Right lung (tissue), 5 donors: ENCODE results near the gene HEG1. TPM values are rescaled to one million over a fixed set of nuclear protein-coding genes. Genes with fewer than 3 reads are reported as not detected.

Experiments
- DNase-seq, 2 donors: peaks; one replicate each; pipeline ENCODE4 v3.0.0-alpha.2; 2013
- polyA plus RNA-seq, 5 donors: library from polyadenylated mRNA; unstranded; fragments of 120-200 nt; gene quantifications; one replicate each; pipeline versions ENCODE4 v1.2.1 to v1.2.3, GENCODE V29; 2013; ENCODE audit warnings: inconsistent platforms in 1 of 5, low replicate concordance in 1 of 5; ENCODE audit not compliant: insufficient read length in 5 of 5, insufficient read depth in 1 of 5

The HEG1 gene
- polyA plus RNA-seq, 5 donors, result 37.9 to 56.3 (median 48.4) TPM

DNA sequence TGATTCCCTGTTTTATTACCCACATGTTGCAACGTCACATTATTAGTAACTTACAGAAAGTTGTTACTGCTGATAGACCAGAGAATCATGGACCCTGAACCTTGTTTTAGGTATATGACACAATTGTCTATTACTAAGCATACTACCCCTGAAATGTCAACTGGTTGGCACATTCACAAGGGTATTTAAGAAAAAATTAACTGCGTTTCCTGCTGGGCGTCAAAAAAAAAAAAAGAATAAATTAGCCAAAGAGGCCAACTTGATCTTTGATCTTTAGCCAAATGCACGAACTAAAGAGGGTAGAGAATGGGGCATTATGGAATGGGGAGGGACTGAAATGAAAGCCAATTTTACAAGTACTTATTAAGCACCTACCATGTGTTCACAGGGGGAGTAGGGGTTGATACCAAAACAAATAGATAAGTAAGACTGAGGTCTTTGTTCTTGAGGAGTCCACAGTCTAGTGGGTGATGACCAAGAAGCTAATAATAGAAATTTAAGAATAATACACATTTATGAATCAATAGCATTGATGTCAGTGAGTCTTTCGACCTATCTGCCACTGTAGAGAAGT, 103.4 kb downstream of the HEG1 start:
- DNase-seq, result peak in 1 of 2 donors; percentile 8

DNA sequence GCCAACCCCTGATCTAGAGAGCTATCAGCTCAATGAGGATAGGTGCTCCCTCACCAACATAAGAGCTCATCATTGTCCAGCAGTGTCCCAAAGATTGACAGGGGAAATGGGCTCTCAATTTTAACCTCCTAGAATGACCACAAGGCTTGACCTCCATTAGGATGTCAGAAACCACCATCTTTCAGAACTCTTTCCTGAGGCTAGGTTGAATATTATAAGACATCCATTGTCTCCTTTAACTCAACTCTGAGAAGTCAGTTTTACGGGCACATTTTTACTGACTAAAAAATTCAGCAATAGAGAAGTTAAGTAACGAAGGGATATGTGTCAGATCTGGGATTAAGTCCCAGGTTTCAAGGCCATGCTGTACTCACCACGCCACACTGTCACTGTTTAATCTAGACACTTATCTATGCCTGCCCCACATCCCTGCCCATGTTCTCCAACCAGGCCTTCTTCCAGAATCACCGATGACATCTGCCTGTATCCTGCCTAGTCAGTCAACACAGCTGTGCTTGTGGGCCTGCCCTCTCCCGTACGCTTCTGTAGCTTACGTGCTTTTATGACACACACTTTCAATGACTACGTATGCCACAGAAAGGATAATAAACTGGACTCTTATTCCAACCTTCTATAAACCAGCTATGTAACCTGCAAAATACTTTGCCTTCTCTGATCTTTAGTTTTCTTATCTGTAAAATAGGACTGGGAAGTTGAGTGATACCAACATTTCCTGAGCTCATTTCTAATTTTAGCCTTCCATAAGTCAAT, 104.1 kb downstream of the HEG1 start:
- no peak for DNase-seq

DNA sequence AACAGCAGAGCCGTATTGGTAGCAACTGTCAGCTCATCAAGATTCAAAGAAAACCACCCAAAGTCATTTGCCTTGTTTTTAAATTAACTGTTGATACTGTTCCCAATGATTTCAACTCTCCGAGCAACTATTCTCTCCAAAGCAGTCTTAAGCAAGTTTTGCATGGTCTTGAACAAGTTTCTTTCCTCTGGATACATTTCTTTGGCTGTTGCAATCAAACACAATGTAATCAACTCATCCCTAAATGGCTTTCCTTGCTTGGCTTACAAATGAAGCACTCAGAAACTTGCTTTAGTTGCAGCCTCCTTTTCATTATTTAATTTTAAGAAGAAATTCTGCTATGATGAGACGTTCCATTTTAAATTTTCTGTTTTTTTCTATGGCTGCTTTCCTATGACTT, 105.8 kb downstream of the HEG1 start:
- DNase-seq, result no peak

DNA sequence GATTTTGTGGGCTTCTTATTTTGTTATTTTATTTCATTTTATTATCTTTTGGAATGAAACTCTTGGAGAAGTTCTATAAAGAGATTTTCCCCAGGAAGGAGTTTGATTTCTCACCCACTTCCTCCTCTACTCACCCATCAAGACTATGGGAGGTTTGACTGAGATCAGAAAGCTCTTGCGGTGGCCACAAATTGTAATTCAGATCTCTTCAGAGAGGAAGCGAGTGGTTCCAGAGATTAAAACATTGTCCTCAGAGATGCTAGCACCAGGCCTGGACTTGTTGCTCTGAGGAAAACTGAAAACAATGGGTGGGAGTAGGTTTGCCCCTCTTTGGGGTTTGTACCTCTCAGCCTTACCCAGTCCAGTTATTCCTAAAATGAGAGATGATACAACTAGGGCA, 113.2 kb downstream of the HEG1 start:
- DNase-seq, result no peak

DNA sequence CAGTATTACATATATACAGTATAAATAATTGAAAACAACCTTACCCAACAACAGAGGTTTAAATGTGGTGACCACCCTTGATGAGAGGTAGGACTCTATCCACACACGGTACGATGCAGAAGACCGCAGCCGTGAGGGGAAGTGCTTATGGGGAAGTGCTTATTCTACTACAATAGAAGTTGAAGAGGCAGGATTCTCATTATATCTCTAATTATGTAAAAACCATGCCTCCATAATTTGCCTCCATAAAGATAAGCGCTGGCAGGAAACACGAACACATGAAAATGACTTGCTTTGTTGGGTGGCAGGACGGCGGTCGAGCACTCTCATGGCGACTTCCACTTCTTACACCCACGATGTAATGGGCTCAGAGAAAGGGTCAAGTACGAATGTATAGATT, 114.0 kb downstream of the HEG1 start:
- DNase-seq, result no peak

DNA sequence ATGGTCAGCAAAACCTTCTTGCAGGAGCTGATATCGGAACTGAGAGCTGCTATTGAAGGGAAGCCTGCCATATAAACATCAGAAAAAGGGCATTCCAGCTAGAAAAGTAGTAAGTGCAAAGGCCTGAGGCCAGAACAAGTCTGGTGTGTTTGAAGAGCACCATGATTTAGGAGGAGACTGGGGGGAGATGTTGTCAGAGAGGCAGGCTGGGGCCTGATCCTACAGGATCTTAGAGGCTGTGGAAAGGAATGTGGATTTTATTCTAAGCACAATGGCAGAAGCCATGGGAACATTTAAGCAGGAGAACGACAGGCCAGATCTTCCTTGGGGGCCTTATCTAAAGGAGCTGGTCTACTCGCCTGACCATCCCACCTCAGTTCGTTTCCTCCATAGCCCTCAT, 116.1 kb downstream of the HEG1 start:
- no peak for DNase-seq

DNA sequence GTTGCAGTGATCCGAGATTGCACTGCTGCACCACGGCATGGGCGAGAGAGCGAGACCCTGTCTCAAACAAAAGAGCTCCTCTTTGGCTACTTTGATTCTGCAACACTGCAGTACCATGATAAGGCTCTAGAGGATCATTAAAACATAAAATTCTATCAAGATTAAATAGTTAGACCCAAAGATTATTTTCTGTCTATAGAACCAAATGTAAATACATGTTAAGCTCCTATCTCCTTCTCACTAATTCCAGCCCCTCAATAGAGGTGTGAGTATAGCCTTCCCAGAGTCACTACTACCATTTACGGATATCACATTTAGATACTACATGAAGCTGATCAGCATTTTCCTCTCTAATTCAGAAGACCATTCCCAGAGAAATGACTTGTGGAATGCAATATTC, 116.9 kb downstream of the HEG1 start:
- no peak for DNase-seq

DNA sequence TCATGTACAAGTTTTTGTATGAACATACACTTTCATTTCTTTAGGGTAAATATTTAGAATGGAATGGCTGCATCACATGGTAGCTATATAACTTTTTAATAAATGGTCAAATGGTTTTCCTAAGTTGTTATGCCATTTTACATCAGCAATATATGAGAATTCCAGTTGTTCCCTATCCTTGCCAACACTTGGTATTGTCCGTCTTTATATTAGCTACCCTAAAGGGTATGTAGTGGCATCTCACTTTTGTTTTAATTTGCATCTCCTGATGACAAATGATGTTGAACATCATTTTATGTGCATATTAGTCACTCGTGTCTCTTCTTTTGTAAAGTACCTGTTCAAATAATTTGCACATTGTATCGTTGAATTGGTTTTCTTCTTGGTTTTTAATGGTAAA, 118.7 kb downstream of the HEG1 start:
- no peak for DNase-seq

DNA sequence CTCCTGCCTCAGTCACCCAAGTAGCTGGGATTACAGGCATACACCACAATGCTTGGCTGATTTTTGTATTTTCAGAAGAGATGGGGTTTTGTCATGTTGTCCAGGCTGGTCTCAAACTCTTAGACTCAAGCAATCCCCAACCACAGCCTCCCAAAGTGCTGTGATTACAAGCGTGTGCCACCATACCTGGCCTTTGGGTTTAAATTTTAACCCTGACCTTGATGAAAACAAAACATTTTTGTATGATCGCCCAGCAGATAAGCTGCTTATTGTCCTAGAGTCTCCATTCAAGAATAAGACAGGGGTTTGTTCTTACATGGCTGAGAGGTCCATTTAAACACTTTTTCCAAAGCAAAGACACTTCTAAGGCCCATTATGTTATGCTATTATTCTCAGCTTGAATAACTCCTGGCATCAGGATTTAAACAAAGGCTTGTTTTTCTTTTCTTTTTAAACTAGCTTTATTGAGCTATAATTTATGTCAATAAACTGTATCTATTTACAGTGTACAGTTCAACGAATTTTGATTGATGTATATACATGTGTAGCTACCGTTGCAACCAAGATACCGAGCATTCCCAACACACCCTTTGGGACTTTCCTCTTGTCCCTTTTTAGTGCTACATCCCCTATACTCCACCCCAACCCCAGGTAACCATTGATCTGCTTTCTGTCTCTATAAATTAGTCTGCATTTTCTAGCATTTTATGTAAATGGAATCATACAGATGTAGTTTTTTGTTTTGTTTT, 119.8 kb downstream of the HEG1 start:
- DNase-seq, result no peak

DNA sequence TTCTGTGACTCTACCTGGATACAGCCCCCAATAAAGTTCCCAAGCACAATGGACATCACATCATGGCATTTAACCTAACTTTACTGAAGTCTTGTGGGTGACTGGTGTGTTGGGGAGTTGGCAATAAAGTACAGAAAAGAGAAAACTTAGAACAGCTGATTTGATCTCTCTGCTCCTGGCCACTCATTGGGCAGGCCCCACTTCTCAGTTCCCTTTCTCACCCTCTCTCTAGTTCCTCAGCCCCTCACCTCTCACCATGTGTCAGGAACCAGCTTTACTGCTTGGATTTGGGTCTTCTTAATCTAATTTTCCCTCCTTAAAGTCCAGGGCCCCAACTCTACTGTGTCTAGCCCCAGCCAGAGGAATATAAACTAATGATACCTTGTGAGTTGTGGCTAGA, 120.5 kb downstream of the HEG1 start:
- DNase-seq, result no peak

DNA sequence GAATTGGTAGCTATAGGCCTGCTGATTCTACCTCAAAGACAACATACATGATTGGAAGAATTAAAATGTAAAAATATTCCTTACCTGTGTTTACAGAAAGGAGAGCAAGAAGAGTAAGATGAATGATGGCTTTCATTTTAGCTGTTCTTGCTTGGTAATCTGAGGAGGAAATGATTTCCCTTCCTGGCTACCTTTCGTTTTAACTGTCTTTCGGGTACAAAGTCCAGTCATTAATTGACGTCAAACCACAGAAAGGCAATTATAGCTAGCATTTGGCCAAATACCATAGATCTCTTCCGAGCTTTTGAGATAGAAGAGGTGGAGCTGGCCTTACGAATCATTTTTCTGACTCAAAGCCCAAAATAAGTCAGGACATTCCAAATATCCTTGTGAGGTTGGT, 121.2 kb downstream of the HEG1 start, which contains the start of gene MUC13:
TSS of gene MUC13 (minus strand) at position 175 of the 400 bp plus-strand sequence. CDS start at position 136, 39 bp downstream.
- DNase-seq, result no peak

DNA sequence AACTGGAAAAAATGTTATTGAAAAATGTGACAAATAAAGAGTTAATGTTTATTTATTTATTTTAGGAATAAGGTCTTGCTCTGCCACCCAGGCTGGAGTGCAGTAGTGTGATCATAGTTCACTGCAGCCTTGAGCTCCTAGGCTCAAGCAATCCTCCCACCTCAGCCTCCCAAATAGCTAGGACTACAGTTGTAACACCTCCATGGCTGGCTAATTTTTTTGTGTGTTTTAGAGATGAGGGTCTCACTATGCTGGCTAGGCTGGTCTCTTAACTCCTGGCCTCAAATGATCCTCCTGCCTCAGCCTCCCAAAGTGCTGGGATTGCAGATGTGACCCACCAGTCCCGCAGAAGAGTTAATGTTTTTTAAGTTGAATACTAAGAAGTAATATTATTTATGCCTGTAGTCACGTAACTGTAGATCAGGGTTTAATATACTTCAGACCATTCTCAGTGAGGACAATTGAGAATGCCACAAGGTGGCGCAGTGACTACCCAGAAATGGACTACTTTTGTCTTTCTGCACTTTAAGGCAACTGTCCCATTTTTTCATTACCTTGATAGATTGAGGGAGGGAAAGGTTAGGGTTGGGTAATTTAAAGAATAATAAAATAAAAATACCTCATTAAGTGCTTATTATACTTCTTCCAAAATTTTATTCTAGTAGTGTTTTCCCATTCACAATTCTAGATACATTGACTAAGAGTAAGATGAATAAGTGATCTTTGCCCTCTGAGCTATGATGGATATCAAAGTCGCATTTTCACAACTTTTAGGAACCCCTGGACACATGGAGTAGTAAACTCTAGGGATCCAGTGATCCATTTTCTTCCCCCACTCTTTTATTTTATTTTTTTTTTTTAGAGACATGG, 127.2 kb downstream of the HEG1 start:
- DNase-seq, result peak; percentile 27 to 35

DNA sequence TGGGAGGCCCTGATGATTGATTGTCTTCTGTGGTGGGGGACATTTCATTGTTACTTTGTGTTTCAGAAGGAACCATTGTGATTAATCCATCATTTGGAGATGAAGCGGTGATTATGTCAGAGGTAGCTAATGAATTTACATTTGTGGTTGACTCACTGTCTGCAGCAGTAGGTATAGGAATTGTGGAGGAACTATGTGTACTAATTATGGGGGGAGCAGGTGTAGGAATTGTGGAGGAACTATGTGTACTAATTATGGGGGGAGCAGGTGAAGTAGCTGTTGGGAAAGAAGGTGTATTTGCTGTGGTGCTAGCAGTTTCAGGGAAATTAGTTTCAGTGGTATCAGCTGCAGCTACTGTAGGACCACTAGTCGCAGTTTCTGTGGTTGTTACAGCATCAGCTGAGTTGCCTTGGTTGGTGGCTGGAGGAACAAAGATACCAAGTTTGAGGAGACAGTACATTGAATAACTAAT, 128.2 kb downstream of the HEG1 start:
- no peak for DNase-seq

DNA sequence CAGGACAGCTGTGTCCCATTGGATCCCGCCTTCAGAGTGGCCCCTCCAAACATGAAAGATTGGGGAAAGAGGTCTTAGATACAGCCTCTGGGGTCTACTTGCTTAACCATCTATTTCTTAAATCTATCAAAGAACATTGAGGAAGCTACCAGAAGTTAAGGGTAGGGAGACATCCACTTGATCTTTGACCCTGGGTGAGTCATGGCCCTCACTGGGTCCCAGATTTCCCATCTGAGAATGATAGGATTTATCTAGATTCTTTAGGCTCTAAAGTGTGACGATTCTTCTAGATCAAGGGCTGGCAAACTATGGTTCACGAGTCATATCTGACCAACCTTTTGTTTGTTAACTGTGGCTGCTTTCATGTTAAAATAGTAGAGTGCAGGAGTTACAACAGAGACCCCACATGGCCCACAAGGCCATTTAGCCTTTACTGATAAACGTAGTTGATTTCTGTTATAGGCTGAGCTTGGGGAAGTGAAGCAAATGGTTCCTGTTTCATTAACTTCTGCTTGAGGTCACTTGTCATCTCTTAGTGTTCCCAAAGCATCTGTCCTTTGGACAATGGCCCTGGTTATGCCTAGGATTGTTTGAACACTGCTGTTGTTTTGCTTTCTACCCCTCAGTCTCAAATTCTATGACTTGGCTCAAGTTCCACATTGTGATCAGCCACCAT, 129.2 kb downstream of the HEG1 start:
- DNase-seq, result no peak

DNA sequence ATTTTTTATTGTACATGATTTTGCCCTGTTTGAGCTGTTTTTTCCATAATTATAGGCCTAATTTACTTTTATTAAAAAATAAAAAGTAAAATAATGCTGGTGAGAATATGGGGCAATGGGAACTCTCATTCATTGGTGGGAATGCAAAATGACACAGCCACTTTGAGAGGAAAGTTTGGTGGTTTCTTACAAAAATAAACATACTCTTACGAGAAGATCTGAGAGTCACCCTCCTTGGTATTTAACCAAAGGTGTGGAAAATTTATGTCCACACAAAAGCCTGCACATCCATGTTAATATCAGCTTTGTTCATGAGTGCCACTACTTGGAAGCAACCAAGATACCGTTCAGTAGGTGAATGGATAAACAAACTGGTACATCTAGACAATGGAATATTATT, 131.1 kb downstream of the HEG1 start:
- no peak for DNase-seq

DNA sequence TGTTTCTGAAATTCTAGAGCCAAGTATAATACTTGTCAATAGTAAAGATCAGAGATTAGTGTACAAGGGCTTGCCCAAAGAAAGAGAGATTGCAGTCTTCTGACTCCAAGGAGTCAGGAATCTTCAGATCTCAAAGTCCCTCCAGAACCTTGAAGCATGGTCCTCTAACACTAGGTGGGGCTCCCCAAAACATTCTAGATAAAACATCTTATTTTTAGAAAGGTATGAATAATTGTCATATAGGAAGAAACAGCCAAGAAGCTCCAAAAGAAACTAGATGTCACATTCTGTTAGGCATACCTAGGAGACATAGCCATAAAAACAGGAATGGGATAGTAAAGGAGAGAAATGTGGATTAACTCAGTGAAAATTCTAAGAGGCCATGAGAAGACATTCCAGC, 132.0 kb downstream of the HEG1 start:
- DNase-seq, result no peak

DNA sequence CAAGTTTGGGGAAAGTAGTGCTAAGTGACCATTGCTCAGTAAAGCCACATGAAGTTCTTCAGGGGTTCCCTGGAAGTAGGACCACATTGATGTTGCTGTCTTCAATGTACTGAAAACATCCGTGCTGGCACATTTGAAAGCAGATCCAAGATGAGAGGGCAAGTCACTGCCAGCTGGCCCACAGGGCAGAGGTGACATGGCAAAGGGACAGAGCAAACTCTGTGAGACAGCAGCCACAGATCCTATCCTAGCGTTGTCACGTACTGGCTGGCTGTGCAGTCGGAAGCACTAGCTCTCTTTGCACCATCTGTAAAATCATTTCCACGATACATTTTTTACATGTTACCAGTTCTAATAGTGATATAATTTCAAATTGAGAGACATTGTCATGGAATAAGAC, 135.1 kb downstream of the HEG1 start:
- DNase-seq, result no peak

DNA sequence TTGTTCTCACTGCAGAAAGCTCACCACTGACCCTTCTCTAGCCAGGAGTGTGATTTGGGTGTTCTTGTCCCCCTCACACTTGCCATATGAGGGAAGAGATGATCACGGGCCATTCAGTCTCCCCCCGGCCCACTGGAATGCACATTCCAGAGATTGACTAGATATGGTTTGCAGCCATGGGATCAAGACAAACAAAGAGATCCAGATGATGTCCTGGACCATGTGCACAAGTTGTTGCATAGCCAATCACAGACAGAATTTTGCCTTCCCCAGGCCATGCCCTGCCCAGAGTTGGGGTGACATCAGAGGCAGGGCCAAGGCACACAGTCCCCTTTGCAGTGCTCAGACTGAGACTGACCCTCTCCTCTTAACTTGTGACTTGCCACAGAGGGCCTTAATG, 136.0 kb downstream of the HEG1 start:
- DNase-seq, result no peak

DNA sequence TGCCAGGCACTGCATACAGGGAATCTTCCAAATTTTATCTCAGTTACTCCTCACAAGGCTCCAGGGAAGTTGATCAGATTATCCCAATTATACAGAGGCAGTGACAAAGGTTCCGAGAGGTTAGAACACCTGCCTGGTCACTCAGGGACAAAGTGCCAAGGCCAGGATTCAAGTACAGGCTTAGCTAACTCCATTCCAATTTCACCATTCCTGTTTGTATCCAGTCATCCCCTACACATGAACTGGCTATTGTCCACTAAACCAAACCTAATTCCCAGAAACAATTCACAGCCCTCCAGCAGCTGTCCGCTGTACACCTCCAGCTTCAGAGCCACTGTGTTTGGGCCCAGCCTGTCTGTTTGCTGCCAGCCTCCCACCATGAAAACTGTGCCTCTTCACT, 137.3 kb downstream of the HEG1 start:
- no peak for DNase-seq

DNA sequence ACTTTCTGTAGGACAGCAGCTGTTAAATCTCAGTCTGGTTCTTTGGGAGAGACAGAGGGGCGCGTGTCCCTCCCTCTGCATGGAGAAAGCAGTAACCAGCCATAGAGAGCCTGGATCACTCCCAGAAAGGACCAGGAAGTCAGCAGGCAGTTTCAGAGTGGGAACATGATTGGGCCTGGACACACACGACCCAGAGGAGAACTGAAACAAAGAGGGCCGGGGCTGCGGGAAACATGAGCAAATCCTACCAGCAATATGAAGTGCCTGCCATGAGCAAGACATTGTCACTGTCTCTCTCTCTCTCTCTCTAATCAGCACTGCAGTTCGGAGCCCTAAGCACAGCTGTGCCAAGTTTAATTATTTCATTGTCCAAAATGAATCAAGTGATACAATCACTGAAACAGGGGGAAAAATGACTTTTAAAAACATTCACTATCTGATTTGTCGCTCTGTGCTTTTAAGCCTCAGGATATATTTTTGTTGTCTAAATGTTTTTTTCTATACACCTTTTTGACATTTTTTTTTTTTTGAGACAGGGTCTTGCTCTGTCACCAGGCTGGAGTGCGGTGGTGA, 138.9 kb downstream of the HEG1 start:
- DNase-seq, result peak; percentile 10 to 17
